Measurements from ENCODE around the gene DEPDC1.

DEPDC1 gene

GRCh38 chr1:68433395-68433794 is 63.5 kb downstream of the DEPDC1 start:
- H3K4me1 Mint-ChIP-seq, result no peaks in the 10 kb centered on the region
- ATAC-seq (replicated peaks; ENCODE audit: extremely low read depth, poor library complexity, severe bottlenecking) (no peak), DNase-seq (ENCODE audit: low spot score in 2 of 2) (no peak)
- no peak overlapping the region for H3K4me3 Mint-ChIP-seq
- H3K9me3 Mint-ChIP-seq, result no peaks in the 10 kb centered on the region
- no peaks in the 10 kb centered on the region for H3K36me3 Mint-ChIP-seq (ENCODE audit: insufficient read depth)
- H3K27ac Mint-ChIP-seq (ENCODE audit: low read depth), result no peak overlapping the region
- H3K27me3 Mint-ChIP-seq, result no peaks in the 10 kb centered on the region

GRCh38 chr1:68431076-68431475 is 65.8 kb downstream of the DEPDC1 start:
- DNase-seq (ENCODE audit: low spot score in 2 of 2) (no peak), ATAC-seq (replicated peaks; ENCODE audit: extremely low read depth, poor library complexity, severe bottlenecking) (no peak)
- no peak overlapping the region for H3K4me3 Mint-ChIP-seq
- H3K27me3 Mint-ChIP-seq, result no peaks in the 10 kb centered on the region
- H3K9me3 Mint-ChIP-seq, result no peaks in the 10 kb centered on the region
- H3K4me1 Mint-ChIP-seq, result no peaks in the 10 kb centered on the region
- H3K36me3 Mint-ChIP-seq (ENCODE audit: insufficient read depth), result no peaks in the 10 kb centered on the region
- H3K27ac Mint-ChIP-seq (ENCODE audit: low read depth), result no peak overlapping the region

GRCh38 chr1:68429233-68429808 is 67.6 kb downstream of the DEPDC1 start:
- no peak overlapping the region for H3K4me3 Mint-ChIP-seq
- no peak for ATAC-seq (replicated peaks; ENCODE audit: extremely low read depth, poor library complexity, severe bottlenecking)
- no peak overlapping the region for H3K27ac Mint-ChIP-seq (ENCODE audit: low read depth)
- H3K27me3 Mint-ChIP-seq, result no peaks in the 10 kb centered on the region
- no peaks in the 10 kb centered on the region for H3K4me1 Mint-ChIP-seq
- no peaks in the 10 kb centered on the region for H3K36me3 Mint-ChIP-seq (ENCODE audit: insufficient read depth)
- DNase-seq (ENCODE audit: low spot score in 2 of 2), result no peak
- H3K9me3 Mint-ChIP-seq, result no peaks in the 10 kb centered on the region

GRCh38 chr1:68426594-68426993 is 70.3 kb downstream of the DEPDC1 start:
- Mint-ChIP-seq H3K9me3 (peaks cover 6% of the 10 kb centered on the region), H3K4me3 (no peak overlapping the region), H3K27me3 (no peaks in the 10 kb centered on the region), H3K36me3 (ENCODE audit: insufficient read depth) (no peaks in the 10 kb centered on the region), H3K27ac (ENCODE audit: low read depth) (no peak overlapping the region), H3K4me1 (no peaks in the 10 kb centered on the region)
- no peak for ATAC-seq (replicated peaks; ENCODE audit: extremely low read depth, poor library complexity, severe bottlenecking)
- no peak for DNase-seq (ENCODE audit: low spot score in 2 of 2)
